ENCODE results near the gene THSD4.

DNA sequence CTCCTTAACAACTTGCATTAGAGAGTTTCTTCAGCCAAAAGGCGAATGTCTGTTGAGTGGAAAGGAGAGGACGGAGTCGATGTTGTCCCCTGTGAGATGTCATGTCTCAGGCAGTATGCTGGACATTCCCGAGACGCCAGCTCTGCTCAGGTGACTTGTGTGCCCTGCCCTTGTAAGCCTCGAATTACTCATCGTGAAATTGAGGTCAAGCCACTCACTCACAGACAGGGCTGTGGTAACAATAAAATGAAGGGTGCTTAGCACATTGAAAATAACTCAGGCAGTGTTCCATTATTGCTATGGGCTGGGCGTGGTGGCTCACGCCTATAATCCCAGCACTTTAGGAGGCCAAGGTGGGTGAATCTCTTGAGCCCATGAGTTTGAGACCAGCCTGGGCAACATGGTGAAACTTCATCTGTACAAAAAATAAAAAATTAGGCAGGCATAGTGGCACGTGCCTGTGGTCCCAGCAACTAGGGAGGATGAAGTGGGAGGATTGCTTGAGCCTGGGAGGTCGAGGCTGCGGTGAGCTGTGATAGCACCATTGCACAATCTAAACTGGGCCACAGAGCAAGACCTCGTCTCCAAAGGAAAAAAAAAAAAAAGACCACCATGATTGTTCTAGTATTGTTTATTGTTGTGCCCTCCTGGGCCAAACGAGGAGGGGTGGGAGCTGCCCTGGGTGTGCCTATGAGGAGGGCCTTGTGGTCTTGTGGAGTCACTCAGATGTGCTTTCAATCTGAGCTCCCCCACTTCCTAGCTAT, 214.4 kb downstream of the THSD4 start:
- peak in 1 of 2 donors; percentile 40 for TF ChIP-seq POLR2A (IDR thresholded peaks at IDR 0.05)
- TF ChIP-seq, protein P1, sequence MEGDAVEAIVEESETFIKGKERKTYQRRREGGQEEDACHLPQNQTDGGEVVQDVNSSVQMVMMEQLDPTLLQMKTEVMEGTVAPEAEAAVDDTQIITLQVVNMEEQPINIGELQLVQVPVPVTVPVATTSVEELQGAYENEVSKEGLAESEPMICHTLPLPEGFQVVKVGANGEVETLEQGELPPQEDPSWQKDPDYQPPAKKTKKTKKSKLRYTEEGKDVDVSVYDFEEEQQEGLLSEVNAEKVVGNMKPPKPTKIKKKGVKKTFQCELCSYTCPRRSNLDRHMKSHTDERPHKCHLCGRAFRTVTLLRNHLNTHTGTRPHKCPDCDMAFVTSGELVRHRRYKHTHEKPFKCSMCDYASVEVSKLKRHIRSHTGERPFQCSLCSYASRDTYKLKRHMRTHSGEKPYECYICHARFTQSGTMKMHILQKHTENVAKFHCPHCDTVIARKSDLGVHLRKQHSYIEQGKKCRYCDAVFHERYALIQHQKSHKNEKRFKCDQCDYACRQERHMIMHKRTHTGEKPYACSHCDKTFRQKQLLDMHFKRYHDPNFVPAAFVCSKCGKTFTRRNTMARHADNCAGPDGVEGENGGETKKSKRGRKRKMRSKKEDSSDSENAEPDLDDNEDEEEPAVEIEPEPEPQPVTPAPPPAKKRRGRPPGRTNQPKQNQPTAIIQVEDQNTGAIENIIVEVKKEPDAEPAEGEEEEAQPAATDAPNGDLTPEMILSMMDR (IDR thresholded peaks at IDR 0.05) = no peak
